Motor neuron (in vitro differentiated cells): ENCODE measurements around the gene TRAF3. TPM values are rescaled to one million over a fixed set of nuclear protein-coding genes. Genes with fewer than 3 reads are reported as not detected.
A peak's percentile ranks its signal among the peaks of the same experiment; 100 is the strongest.
"Not testable (repeated sequence)": the region's sequence is repeated elsewhere in the genome, so short reads cannot be mapped to it uniquely, and the experiment has no call there.

Experiments used
- ATAC-seq, 8 experiments: fragments of 200-7000 bp; cut with Tn5 transposase; replicated peaks in 6 of 8; 2 replicates each; pipeline ENCODE4 v1.8.0; 2021; ENCODE audit warnings: mild to moderate bottlenecking in 8 of 8, moderate library complexity in 8 of 8
- H3K27ac ChIP-seq, 2 donors: fragments of 250-450 bp; sonication (Bioruptor Pico); 2 replicates each; pipeline ENCODE4 v1.9.0; 2021; ENCODE audit warnings: antibody characterized with exemption in 2 of 2, mild to moderate bottlenecking in 2 of 2, moderate library complexity in 1 of 2
- H3K4me1 ChIP-seq, 2 donors: fragments of 250-450 bp; sonication (Bioruptor Pico); replicated peaks in 1 of 2; 2 replicates each; pipeline ENCODE4 v1.6.1; 2021; ENCODE audit warnings: antibody characterized with exemption in 2 of 2, mild to moderate bottlenecking in 2 of 2, moderate library complexity in 1 of 2
- H3K4me3 ChIP-seq, 5 donors: fragments of 250-450 bp; sonication (Bioruptor Pico); 2 replicates each; pipeline ENCODE4 v1.9.0; 2021; ENCODE audit warnings: antibody characterized with exemption in 5 of 5, mild to moderate bottlenecking in 5 of 5, moderate library complexity in 4 of 5
- WGBS, 10 experiments: fragments of 450-650 bp; shearing (Covaris generic); methylation state at CpG; one replicate each; pipeline ENCODE4 v1.0.0; 2022; 5-methylcytosine and 5-hydroxymethylcytosine counted together
- in situ Hi-C, 9 experiments: fragments of 400-800 bp; cut with MboI; loops; one replicate each; pipeline ENCODE4 v1.15.0; 2021; ENCODE audit warnings: low sequenced_read_pairs in 9 of 9, low pct_unique_long_range_greater_than_20kb in 2 of 9; ENCODE audit not compliant: unreplicated experiment in 9 of 9
- total RNA-seq, 8 experiments: library from RNA; unstranded; fragments of 300-600 nt; gene quantifications; 2 replicates each; pipeline versions ENCODE4 v1.2.3 to v1.2.4, GENCODE V29; 2022

The TRAF3 gene
- total RNA-seq, 8 experiments from 2014 or later: 12.7 to 35.7 (median 17.7) TPM

DNA sequence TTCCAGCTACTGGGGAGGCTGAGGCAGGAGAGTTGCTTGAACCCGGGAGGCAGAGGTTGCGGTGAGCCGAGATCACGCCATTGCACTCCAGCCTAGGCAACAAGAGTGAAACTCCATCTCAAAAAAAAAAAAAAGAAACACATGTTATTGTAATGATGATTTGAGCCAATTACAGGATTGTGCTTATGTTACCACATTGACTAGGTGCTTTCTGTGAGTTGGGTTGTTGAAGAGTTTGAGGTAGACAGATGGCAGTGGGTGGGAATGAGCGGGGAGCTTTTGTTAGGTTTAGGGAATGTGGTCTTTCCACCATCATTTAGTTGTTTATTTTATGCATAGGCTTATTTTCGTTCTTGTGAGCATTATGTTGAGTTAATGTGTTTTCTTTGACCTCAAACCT, 45.6 kb downstream of the TRAF3 start:
- in situ Hi-C loops, ATAC-seq, H3K4me3 ChIP-seq, H3K27ac ChIP-seq: not testable (repeated sequence)
- 33 to 100% (median 89%) methylated on average over 1 to 5 of the region's 6 CpGs for WGBS, 10 experiments
- peaks cover 24 to 39% of the 10 kb centered on the region in 2 donors for H3K4me1 ChIP-seq

DNA sequence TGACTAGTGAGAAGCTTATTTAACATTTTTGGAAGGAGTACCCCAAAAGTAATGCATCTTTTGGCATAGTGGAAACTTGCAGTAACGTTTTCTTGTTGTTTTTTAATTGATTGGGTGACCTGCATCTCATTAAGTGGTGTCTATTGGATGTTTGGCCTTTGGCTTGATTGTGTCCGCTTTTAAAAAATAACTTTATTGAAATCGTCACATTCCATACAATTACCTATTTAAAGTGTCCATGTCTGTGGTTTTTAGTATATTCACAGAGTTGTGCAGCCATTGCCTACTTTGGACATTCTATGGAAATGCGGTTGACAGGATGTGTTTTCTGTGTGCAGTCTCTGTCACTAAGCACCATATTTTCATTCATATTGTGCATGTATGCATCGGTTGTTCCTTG, 46.3 kb downstream of the TRAF3 start:
- Histone ChIP-seq H3K27ac (no peak overlapping the region), H3K4me3 (no peak overlapping the region), H3K4me1 (peaks cover 28 to 39% of the 10 kb centered on the region in 2 donors)
- ATAC-seq: no peak
- in situ Hi-C loops: no loop called here
- 60 to 100% (median 84%) methylated on average over 1 to 5 of the region's 5 CpGs; no CpG with 5 or more reads in 1 of the 10 experiments for WGBS, 10 experiments

DNA sequence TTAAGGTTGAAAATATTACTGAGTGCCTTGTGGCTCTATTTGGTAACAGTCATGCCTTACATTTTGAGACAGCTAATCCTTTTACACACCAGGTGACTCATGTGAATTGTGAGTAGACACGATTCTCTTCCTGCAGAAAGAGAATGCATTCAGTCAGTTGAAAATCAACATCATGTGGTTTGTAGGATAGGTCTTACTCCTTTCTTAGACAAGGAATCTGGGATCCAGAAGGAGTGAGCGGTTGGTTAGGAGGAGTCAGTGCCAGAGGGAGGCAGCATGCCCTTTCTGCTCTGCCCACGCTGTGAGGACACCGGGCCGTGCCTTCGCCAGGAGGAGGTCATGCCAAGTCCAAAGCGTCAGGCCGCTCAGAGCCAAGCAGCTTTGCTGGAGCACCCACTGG, 47.6 kb downstream of the TRAF3 start:
- Histone ChIP-seq H3K4me1 (peaks cover 41 to 48% of the 10 kb centered on the region in 2 donors), H3K4me3 (no peak overlapping the region), H3K27ac (no peak overlapping the region)
- in situ Hi-C loops: no loop called here
- peak in 7 of 8 experiments; percentile 7 to 31 (median 25) for ATAC-seq
- WGBS, 10 experiments: 30 to 100% (median 89%) methylated on average over 1 to 7 of the region's 8 CpGs; no CpG with 5 or more reads in 4 of the 10 experiments

DNA sequence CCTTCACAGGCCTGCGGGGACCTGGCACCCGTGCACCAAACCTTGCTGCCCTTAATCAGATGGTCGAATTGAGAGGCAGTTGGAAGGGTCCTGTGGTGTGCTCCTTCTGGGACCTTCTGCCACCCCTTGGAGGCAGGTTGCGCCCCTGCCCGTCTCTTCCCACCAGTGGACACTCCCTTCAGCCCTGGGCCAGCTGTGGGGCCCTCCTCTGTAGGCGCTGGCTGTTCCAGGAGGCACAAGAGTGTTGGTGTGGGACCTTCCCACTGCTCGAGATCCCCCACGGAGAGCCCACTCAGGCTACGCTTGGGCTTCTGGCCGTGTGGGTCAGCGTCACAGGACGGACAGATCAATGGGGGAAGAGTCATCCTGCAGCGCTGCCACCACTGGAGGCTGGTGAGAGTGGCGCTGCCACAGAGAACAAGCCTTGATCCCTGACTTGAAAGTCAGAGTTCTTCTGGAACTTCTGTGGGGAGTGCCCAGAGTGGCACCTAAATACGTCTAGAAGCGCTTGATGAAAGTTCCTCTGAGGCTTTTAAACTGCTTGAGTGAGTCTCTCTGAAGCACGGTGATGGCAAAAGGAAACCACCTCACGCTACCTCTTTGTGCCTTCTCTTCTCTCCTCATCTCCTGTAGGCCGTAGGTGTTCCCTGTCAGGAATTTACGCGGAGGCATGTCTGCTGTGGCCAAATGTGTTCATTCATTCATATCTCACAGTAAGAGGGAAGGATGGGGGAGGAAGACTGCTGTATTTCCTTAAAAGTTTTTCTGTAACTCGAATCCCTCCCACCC, 48.3 kb downstream of the TRAF3 start:
- in situ Hi-C loops: no loop called here
- ATAC-seq: no peak
- H3K27ac ChIP-seq: no peak overlapping the region
- 86 to 100% (median 98%) methylated on average over 2 to 9 of the region's 22 CpGs; no CpG with 5 or more reads in 3 of the 10 experiments for WGBS, 10 experiments
- no peak overlapping the region for H3K4me3 ChIP-seq
- H3K4me1 ChIP-seq: peaks cover 48 to 51% of the 10 kb centered on the region in 2 donors

DNA sequence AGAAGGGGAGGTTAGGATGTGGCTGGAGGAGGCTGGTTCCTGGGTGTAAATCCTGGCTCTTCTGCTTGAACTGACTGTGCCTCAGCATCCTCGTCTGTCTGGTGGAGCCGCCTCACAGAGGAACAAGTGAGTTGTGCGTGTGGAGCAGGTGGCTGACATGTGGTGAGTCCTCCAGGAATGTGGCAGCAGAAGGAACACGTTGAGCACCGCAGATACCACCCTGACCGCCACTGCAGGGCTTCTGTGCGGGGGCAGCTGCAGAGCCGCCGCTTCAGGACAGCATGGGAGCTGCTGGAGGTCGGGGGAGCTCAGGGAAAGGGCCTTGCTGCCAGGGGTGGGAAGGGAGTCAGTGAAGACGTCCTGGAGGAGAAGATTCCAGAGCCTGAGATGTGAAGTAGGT, 48.9 kb downstream of the TRAF3 start:
- in situ Hi-C loops: no loop called here
- WGBS, 10 experiments: 64 to 100% (median 83%) methylated on average over 1 to 4 of the region's 11 CpGs; no CpG with 5 or more reads in 6 of the 10 experiments
- ATAC-seq: peak in 1 of 8 experiments; percentile 3
- no peak overlapping the region for H3K27ac ChIP-seq
- peaks cover 54 to 57% of the 10 kb centered on the region in 2 donors for H3K4me1 ChIP-seq
- H3K4me3 ChIP-seq: no peak overlapping the region

DNA sequence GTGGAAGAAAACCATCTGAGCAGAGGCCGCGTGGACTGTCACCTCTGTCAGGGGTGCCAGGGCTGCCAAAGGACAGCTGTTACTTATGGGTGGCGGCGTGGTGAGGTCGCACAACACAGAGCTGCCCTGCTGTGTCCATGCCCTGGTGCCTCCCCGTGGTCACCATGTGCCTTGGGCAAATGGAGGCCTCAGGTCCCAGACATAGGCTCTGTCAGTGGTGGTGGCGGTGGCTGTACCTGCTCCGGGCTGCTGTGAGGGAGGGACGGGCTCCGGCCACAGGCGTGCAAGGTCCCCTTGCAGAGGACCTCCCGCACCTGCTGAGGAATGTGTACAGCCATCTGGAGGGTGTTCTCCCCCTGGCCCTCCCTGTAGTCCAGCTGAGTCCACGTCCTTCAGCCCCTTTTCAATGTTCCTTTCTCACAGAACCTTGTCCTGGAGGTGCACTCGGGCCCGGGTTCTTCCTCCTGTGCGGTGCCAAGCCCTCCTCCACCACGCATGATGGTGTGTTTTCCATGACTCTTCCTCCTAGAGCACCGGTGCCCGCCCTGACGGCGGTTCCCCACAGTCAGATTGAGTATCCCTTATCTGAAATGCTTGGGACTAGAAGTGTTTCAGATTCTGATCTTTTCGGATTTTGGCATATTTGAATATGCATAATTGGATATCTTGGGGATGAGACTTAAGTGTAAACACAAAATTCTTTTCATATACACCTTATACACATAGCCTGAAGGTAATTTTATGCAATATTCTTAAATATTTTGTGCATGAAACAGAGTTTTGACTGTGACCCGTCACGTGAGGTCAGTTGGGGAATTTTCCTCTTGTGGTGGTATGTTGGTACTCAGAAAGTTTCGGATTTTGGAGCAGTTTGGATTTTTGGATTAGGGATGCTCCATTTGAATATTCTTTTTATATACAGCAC, 49.8 kb downstream of the TRAF3 start:
- Histone ChIP-seq H3K4me3 (no peak overlapping the region), H3K27ac (no peak overlapping the region), H3K4me1 (peaks cover 60 to 63% of the 10 kb centered on the region in 2 donors)
- in situ Hi-C loops: no loop called here
- WGBS, 10 experiments: 0 to 100% (median 96%) methylated on average over 1 to 11 of the region's 25 CpGs; no CpG with 5 or more reads in 2 of the 10 experiments
- ATAC-seq: peak in 1 of 8 experiments; percentile 60

DNA sequence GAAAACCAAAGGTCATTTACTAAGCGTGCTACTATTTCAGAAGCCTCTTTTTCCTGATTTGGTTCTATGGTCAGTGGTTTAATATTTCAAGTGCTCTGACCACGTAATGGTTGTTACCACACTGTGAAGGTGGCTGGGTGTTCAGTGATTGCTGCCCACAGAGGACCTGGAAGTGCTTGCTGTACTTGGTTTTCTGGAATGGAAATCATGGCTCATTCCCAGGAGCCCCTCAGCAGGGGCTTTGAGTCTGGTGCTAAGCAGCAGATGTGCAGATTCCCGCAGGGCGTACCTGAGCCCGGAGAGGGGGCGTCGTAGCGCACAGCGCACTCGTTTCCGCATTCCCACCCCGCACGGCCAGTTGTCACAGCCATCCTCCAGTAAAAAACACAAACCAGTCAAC, 50.5 kb downstream of the TRAF3 start:
- in situ Hi-C loops: no loop called here
- Histone ChIP-seq H3K4me1 (peaks cover 60 to 63% of the 10 kb centered on the region in 2 donors), H3K4me3 (peak overlapping the region in 1 of 5 donors; percentile 6), H3K27ac (peak overlapping the region in 1 of 2 donors; percentile 26)
- WGBS, 10 experiments: 17 to 100% (median 90%) methylated on average over 1 to 9 of the region's 13 CpGs
- peak in 2 of 8 experiments; percentile 25 to 34 for ATAC-seq

DNA sequence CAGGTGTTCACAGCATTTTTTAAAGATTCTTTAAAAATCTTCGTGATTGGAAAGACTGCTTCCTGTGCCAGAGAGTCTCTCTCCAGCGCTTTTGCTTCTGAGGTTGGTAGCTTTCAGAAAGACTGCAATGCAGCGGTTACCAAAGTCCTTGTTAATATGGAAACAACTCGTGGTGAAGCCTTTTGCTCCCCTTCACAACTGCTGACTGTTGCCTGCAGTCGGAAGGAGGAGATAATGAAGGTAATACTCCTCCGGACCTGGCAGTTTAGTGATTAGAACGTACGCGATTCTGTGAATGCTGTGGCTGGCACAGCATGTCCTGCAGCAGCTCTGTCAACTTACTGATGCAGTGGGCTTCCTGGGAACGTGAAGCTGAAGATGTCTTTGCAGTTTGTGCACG, 50.9 kb downstream of the TRAF3 start:
- H3K27ac ChIP-seq: peak overlapping the region in 1 of 2 donors; percentile 31
- ATAC-seq: peak in 3 of 8 experiments; percentile 5 to 18 (median 16)
- H3K4me3 ChIP-seq: peak overlapping the region in 2 of 5 donors; percentile 1 to 6
- in situ Hi-C loops: no loop called here
- WGBS, 10 experiments: 13 to 100% (median 66%) methylated on average over 1 to 8 of the region's 11 CpGs; no CpG with 5 or more reads in 2 of the 10 experiments
- peaks cover 60 to 63% of the 10 kb centered on the region in 2 donors for H3K4me1 ChIP-seq

DNA sequence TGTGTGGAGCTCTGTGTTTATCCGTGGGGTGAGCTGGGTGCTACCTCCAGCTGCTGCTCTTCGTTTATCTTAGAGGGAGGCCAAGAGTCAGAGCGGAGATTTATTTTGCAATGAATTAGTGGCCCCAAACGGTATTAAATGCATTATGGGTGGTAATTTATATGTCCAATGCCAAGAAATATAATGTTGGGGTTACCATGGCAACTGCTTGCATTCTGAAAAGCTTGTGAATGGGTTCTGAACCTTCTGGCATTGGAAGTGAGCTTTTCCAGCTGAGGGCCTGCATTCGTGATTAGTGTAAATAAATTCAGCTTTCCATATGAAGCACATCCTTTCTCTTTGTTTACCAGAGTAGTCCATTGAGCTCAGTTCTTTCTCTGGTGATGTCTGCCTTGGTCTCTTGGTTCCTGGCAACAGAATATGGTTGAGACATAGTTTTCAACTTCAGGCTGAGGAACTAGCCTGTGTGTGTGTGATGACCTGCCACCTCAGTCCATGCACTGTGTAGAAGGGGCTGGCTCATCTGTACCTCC, 51.8 kb downstream of the TRAF3 start:
- in situ Hi-C loops: no loop called here
- peaks cover 53 to 54% of the 10 kb centered on the region in 2 donors for H3K4me1 ChIP-seq
- 0 to 80% (median 27%) methylated on average over 1 to 5 of the region's 5 CpGs; no CpG with 5 or more reads in 2 of the 10 experiments for WGBS, 10 experiments
- peak in 6 of 8 experiments; percentile 47 to 84 (median 74) for ATAC-seq
- no peak overlapping the region for H3K4me3 ChIP-seq
- H3K27ac ChIP-seq: peak overlapping the region; percentile 63 to 67

DNA sequence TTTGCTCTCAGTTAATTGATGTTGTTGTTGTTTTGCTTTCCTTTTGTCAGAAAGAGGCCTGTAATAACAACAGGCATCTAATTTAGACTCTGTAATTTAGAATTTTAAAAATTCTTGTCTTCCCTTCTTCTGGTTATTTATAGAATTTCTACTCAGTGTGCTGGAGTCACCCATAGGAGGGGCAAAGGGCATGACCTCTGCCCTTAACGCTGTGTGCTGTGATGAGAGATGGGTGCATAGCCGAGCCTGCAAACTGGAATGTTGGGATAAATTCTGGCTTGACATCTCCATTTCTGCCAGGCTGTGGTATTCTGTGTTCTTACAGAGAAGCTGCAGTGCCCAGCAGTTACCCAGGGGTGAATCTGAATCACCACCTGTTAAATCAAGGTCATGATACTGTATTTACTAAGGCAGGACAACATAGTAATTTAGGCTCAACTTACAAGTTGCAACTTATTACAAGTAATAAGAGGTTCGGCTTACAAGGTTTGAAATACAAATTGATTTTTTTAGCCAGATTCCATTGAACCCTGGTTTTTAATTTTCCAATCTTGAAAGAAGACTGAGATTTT, 53.3 kb downstream of the TRAF3 start:
- Histone ChIP-seq H3K27ac (peak overlapping the region; percentile 63 to 67), H3K4me1 (peaks cover 43 to 44% of the 10 kb centered on the region in 2 donors), H3K4me3 (no peak overlapping the region)
- ATAC-seq: no peak
- in situ Hi-C loops: no loop called here
- 64 to 100% (median 88%) methylated on average over 1 to 3 of the region's 3 CpGs; no CpG with 5 or more reads in 2 of the 10 experiments for WGBS, 10 experiments

DNA sequence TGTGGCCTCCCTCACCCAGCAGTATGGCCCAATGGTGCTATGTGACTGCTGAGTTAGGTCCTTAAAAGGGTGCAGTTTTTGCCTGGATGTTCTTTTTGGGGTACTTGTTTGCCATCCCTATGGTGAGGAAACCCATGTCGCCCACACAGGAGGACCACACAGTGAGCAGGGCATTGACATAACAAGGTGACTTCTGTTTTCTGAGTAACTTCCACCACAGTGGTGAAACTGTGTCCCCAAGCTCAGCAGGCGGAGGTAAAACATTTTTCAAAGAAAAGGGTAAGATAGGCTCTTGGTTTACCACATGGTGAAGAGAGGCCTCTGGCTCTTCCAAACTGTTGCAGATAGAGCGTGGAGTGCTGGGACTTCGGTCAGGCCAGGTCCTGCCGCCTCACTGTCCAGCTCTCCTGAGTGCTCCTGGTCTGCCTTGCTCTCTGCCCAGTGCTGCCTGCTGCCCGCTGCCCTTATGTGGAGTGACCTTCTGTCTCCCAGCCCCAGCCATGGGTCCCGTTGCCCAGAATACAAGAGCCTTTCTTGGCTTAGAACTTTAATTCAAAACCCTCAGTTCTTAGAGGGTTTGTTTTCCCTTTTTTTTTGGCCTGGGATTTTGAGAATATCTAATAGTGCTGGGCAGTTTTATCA, 54.0 kb downstream of the TRAF3 start:
- ATAC-seq: no peak
- Histone ChIP-seq H3K4me3 (no peak overlapping the region), H3K27ac (no peak overlapping the region), H3K4me1 (peaks cover 43 to 44% of the 10 kb centered on the region in 2 donors)
- WGBS, 10 experiments: 86 to 100% (median 94%) methylated on average over 1 to 5 of the region's 7 CpGs; no CpG with 5 or more reads in 2 of the 10 experiments
- in situ Hi-C loops: no loop called here

DNA sequence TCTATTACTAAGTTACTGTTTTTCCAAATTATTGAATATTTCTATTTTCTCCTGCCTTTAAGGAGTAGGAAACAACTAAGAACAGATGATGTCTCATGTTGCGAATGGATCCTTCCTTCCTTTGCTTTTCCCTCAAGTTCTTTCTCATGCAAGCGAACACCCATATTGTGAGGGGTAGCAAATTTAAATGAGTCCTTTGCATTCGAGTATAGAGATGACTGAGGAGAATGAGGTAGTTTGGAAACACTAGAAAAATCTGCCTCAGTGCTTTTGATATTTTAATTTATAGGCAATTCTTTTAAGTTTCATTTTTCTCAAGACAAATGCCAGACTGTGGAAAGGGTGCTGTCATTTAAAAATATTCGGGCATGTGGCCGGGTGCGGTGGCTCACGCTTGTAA, 56.1 kb downstream of the TRAF3 start:
- no peak for ATAC-seq
- Histone ChIP-seq H3K4me3 (no peak overlapping the region), H3K4me1 (peaks cover 34 to 36% of the 10 kb centered on the region in 2 donors), H3K27ac (no peak overlapping the region)
- WGBS, 10 experiments: 34 to 97% (median 80%) methylated on average over 1 to 7 of the region's 7 CpGs; no CpG with 5 or more reads in 1 of the 10 experiments
- in situ Hi-C loops: no loop called here
